C4-2B (cell line): ENCODE results near the gene BSG.

Experiments
- H3K27ac ChIP-seq: fragments of 450-650 bp; 2 replicates; pipeline ENCODE4 v1.5.1; 2017
- ZFX ChIP-seq: fragments of 450-650 bp; IDR thresholded peaks from 2 replicates; pipeline ENCODE4 v1.6.1; 2017
- TF ChIP-seq, protein P1 (sequence below): fragments of 450-650 bp; conservative IDR thresholded peaks from 2 replicates; pipeline ENCODE4 v1.5.1; 2017; ENCODE audit warnings: mild to moderate bottlenecking

The BSG gene

DNA sequence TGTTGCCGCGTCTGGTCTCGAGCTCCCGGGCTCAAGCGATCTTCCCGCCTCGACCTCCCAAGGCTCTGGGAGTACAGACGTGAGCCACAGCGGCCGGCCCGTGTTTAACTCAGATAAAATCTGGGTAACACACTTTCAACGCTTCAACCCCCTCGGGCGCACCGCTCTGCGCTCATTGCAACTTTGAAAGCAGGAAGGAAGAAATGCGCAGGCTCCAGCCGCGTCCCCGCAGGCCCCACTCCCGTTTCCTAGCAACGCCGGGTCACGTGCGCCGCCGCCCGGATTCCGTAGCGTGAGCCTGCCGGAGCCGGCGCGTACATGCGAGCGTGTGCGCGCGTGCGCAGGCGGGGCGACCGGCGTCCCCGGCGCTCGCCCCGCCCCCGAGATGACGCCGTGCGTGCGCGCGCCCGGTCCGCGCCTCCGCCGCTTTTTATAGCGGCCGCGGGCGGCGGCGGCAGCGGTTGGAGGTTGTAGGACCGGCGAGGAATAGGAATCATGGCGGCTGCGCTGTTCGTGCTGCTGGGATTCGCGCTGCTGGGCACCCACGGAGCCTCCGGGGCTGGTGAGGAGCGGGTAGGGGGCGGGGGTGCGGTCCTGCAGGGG, at the start of gene BSG:
Gene BSG (plus strand): TSS at position 457 of the 603 bp plus-strand sequence. CDS start 39 bp downstream, at position 496.
- TF ChIP-seq ZFX: no peak
- TF ChIP-seq, protein P1, sequence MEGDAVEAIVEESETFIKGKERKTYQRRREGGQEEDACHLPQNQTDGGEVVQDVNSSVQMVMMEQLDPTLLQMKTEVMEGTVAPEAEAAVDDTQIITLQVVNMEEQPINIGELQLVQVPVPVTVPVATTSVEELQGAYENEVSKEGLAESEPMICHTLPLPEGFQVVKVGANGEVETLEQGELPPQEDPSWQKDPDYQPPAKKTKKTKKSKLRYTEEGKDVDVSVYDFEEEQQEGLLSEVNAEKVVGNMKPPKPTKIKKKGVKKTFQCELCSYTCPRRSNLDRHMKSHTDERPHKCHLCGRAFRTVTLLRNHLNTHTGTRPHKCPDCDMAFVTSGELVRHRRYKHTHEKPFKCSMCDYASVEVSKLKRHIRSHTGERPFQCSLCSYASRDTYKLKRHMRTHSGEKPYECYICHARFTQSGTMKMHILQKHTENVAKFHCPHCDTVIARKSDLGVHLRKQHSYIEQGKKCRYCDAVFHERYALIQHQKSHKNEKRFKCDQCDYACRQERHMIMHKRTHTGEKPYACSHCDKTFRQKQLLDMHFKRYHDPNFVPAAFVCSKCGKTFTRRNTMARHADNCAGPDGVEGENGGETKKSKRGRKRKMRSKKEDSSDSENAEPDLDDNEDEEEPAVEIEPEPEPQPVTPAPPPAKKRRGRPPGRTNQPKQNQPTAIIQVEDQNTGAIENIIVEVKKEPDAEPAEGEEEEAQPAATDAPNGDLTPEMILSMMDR: no peak
- peak within 1 kb of the TSS; percentile 95 for H3K27ac ChIP-seq

DNA sequence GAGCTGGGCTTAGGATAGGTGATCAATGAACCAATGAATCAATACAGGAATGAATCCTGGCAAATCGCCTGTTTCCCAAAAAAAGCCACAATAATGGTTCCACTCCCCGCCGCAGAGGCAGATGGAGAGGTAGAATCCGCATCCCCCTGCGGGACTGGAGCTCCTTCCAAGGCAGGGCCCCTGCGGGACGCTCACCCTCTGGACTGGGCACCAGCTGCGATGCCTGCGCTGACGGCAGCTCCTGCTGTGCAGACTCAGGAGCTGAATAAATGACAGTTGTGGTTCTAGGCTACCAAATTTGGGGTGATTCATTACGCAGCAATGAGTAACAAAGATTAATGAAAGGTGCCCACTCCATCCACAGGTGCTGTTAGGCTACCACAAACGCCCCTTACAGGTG, 49.7 kb upstream of the BSG start:
- no peak for TF ChIP-seq ZFX
- TF ChIP-seq, protein P1: no peak
- H3K27ac ChIP-seq: no peak overlapping the region

DNA sequence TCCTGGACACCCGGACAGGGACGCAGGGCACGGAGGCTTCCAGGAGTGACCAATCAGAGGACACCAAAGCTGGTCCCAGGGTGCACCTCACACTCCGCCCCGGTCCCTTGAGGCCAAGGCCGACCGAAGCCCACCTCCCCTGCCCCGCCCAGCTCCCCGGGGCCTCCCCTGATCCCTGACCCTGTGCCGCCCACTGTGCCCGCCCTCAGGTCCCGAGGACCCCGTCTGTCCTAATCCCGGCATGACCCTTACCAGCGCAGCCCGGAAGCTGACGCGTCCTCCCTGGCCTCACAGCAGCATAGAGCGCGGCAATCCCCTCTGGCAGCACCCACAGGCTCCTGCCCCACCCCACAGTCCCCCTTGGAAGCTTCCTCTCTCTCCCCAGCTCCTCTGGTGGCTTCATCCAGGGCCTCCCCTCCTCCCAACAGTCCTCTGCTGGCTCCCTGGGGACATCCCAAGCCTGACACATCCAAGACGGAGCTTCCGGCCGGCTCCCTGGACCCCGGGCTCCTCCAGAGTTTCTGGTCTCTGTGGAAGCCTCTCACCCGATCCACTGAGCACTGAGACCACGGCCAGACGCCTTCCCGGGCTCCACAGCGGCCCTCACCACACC, 48.2 kb upstream of the BSG start:
- no peak for TF ChIP-seq ZFX
- TF ChIP-seq, protein P1: no peak
- no peak overlapping the region for H3K27ac ChIP-seq

DNA sequence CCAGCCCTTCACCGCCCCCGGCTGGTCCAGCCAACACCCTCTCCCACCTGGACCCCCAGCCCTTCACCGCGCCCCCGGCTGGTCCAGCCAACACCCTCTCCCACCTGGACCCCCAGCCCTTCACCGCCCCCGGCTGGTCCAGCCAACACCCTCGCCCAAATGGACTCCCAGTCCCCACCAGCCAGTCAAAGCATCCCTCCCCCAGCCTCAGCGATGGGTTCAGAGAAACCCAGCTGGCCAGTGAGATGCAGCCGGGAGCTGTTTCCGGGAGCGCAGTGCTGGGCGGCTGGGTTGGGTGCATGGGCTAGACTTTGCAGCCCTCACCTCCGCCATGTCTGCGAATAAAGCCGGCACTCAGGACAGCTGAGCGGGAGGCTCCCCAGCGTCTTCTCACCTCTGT, 47.4 kb upstream of the BSG start:
- no peak overlapping the region for H3K27ac ChIP-seq
- TF ChIP-seq, protein P1: no peak
- no peak for TF ChIP-seq ZFX

DNA sequence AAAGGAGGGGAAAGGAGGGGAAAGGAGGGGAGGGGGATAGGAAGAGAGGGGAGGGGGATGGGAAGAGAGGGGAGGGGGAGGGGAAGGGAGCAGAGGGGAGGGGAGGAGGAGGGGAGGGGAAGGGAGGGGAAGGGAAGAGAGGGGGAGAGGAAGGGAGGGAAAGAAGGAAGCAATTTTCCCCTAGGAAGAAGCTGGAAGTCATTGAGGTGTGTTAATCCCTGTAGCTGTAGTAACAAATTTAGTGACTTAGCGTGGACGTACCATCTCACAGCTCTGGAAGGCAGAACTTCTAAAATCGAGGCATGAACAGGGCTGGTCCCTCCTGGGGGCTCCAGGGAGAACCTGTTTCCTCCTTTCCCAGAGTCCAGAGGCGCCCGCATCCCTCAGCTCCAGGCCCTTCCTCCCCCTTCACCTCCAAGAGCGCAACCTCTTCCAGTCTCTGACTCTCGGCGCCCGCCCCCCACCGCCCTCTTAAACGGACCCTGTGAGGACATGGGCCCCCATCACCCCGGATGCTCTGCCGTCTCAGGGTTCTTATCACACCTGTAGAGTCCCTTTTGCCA, 46.5 kb upstream of the BSG start:
- no peak overlapping the region for H3K27ac ChIP-seq
- TF ChIP-seq, protein P1: no peak
- TF ChIP-seq ZFX: no peak

DNA sequence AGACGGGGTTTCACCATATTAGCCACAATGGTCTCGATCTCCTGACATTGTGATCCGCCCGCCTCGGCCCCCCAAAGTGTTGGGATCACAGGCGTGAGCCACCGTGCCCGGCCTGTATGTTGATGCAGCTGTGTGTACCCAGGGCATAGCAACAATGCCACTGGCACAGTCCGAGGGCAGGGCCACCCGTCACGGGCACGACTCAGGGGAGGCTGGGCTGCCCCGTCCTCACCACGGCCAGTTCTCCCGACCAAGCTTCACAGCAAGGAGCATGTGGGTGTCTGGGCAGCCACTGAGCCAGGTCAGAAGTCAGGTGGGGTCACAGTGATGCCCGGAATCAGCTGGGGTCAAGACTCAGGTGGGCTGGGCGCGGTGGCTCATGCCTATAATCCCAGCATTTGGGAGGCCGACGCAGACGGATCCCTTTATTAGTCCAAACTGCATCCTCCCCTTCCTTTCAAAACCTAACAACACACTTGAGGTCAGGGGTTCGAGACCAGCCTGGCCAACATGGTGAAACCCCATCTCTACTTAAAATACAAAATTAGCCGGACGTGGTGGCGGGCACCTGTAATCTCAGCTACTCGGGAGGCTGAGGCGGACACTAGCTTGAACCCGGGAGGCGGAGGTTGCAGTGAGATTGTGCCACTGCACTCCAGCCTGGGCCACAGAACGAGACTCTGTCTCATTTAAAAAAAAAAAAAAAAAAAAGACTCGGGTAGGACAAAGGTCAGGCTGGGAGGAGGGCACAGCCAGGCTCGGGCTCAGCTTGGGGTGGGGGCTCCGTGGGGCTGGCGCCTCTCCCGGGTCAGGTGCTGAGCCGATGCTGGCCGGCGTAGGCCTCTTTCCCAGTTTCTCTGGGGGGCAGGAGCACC, 42.0 kb upstream of the BSG start:
- H3K27ac ChIP-seq: peak overlapping the region; percentile 84
- TF ChIP-seq, protein P1: no peak
- TF ChIP-seq ZFX: no peak
